ENCODE results near the gene GABARAP. TPM values are rescaled to one million over a fixed set of nuclear protein-coding genes. Genes with fewer than 3 reads are reported as not detected.
A peak's percentile ranks its signal among the peaks of the same experiment; 100 is the strongest.

GABARAP gene
- total RNA-seq, 6 donors from 2014 or later, result 381 to 631 (median 601) TPM

DNA sequence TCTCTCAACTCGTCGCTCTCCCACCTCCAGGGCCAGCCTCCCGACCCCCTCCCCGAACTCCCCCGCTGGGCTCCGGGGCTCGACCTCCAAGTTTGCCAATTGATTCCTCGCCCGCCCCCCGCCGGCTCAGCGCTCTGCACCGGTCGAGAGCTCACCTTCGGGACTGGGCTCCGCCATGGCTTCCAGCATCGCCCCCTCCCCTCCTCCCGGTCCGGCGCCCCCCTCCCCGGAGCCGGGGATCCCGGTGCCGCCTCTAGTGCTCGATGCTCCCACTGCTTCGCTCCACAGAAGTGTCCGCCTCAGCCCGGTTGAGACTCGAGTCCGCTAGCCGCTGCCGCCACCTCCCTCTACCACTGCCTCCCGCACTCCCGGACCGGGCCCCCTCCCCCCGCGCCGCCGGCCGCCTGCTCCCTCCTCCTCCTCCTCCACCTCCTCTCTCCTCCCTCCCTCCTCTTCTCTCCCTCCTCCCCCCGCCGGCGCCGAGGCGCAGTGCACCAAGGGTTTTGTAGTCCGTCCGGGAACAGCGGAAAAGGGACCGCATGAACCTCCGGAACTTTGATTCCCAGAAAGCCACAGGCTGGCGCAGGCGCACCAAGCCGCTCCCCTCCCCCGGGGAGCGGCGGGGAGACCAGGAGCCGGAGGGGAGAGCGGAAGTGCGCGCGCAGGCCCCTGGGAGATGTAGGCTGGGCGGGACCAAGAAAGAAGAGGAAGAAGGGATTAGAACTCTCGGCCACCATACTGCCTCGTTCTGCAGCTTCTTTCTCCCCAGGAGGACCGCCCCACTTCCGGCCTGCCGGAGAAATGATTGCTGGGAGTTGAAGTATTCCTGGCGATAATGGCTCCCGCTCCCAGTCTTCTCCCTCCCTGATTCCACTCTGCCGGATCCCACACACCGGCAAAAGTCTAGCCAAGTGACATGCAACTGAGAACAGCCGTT lies 2.9 kb downstream of the GABARAP start, which contains the start of gene PHF23:
TSS of gene PHF23 (minus strand) at position 367 of the 937 bp plus-strand sequence. CDS start at position 189, 178 bp downstream.
- TF ChIP-seq, protein P1, sequence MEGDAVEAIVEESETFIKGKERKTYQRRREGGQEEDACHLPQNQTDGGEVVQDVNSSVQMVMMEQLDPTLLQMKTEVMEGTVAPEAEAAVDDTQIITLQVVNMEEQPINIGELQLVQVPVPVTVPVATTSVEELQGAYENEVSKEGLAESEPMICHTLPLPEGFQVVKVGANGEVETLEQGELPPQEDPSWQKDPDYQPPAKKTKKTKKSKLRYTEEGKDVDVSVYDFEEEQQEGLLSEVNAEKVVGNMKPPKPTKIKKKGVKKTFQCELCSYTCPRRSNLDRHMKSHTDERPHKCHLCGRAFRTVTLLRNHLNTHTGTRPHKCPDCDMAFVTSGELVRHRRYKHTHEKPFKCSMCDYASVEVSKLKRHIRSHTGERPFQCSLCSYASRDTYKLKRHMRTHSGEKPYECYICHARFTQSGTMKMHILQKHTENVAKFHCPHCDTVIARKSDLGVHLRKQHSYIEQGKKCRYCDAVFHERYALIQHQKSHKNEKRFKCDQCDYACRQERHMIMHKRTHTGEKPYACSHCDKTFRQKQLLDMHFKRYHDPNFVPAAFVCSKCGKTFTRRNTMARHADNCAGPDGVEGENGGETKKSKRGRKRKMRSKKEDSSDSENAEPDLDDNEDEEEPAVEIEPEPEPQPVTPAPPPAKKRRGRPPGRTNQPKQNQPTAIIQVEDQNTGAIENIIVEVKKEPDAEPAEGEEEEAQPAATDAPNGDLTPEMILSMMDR (IDR thresholded peaks at IDR 0.05), result peak in 4 of 6 experiments; percentile 65 to 83 (median 70)
- TF ChIP-seq POLR2AphosphoS5 (IDR thresholded peaks at IDR 0.05) (peak; percentile 86 to 93), EP300 (IDR thresholded peaks at IDR 0.05) (peak in 2 of 4 donors; percentile 51 to 52), POLR2A (IDR thresholded peaks at IDR 0.05) (peak in 2 of 4 donors; percentile 32 to 71)
- DNase-seq (peak; percentile 99 to 100), ATAC-seq (ENCODE audit: low FRiP score in 2 of 2) (peak; percentile 84 to 93)
- peak within 1 kb of the TSS; percentile 96 to 100 (median 97) for H3K27ac ChIP-seq
- H3K27me3 ChIP-seq, result no peaks in the 10 kb centered on the region
- no peaks in the 10 kb centered on the region for H3K9me3 ChIP-seq
- H3K4me3 ChIP-seq, result peak within 1 kb of the TSS; percentile 80 to 99 (median 91)
- peaks cover 26 to 55% (median 43%) of the 10 kb centered on the region in 4 donors for H3K4me1 ChIP-seq
- H3K36me3 ChIP-seq, result peaks cover 0 to 36% (median 27%) of the 10 kb centered on the region in 4 donors
- 0 to 2% methylated on average over 51 to 53 of the region's 72 CpGs for WGBS, 2 donors

DNA sequence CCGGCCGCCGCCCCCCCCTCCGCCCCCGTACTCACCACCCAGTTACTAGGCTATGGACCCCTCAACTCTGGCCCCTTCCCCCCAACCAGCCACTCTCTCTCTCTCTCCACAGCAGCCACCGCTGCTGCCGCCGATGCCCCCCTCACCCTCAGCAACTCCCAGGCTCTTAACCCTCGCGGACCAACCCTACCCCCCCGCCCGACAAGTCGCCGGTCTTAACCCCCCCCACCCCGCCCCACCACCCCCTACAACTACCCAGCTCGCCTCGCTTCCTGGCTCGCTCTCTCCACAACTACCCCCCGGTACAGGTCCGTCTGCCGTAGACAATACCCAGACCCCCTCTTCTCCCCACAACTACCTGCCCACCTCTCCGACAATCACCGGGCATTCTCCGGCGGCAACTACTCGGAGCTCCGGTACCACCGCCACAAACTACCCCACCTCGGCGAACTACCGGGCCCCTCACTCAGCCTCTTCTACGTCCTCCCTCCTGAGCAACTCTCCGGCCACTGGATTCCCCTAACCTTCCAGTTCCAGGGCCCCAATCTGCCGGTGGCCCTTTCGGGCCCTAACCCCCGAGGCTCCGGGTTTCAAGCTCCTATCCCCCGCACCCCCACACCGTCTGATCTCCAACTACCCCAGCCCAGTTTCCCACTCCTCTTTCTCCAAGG lies 3.7 kb downstream of the GABARAP start:
- H3K27ac ChIP-seq, result peak overlapping the region; percentile 90 to 98 (median 97)
- H3K36me3 ChIP-seq, result peaks cover 0 to 29% (median 23%) of the 10 kb centered on the region in 4 donors
- WGBS, 2 donors, result 0 to 1% methylated on average over 28 to 31 of the region's 39 CpGs
- DNase-seq (peak; percentile 33 to 54), ATAC-seq (ENCODE audit: low FRiP score in 2 of 2) (no peak)
- TF ChIP-seq POLR2A (IDR thresholded peaks at IDR 0.05), result no peak
- TF ChIP-seq, protein P1 (IDR thresholded peaks at IDR 0.05), result no peak
- TF ChIP-seq EP300 (IDR thresholded peaks at IDR 0.05), result no peak
- TF ChIP-seq POLR2AphosphoS5 (IDR thresholded peaks at IDR 0.05), result no peak
- H3K4me1 ChIP-seq, result peaks cover 25 to 55% (median 43%) of the 10 kb centered on the region in 4 donors
- H3K4me3 ChIP-seq, result peak overlapping the region; percentile 80 to 99 (median 91)
- H3K9me3 ChIP-seq, result no peaks in the 10 kb centered on the region
- H3K27me3 ChIP-seq, result no peaks in the 10 kb centered on the region

DNA sequence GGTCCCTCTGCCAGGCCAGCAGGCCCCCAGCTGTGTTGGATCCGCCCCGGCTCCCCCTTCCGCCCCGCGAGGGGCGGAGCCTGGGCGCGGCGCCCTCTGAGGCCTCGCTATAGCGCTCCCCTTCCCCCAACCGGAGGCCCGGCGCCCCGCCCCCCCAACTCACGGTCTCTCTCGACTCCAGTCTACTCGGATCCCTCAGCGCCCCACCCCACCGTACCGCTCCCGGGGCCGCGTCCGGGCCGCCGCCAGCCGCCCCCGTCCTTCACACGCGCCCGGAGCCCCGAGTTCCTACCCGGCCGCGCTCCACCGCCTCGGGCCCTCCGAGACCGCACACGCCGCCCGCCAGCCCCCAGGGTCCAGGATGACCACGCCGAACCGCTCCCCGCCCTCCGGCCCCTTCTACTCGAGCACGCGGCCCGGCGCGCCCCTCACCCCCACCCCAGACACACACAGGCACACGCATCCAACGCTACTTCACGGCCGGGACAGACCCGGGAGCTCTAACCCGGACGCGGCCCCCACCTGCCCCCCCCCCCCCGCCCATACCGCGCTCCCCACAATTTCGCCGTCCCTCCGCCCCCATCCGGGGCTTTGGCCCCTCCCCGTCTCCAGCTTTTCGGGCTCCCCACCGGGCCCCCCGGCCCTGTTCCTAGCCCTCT lies 4.4 kb downstream of the GABARAP start:
- ATAC-seq (ENCODE audit: low FRiP score in 2 of 2) (peak in 1 of 2 donors; percentile 36), DNase-seq (peak; percentile 90 to 97)
- TF ChIP-seq POLR2A (IDR thresholded peaks at IDR 0.05) (peak in 1 of 4 donors; percentile 16), POLR2AphosphoS5 (IDR thresholded peaks at IDR 0.05) (no peak), EP300 (IDR thresholded peaks at IDR 0.05) (no peak)
- TF ChIP-seq, protein P1 (IDR thresholded peaks at IDR 0.05), result no peak
- WGBS, 2 donors, result 2 to 3% methylated on average over 6 to 23 of the region's 73 CpGs
- peaks cover 0 to 29% (median 23%) of the 10 kb centered on the region in 4 donors for H3K36me3 ChIP-seq
- no peaks in the 10 kb centered on the region for H3K27me3 ChIP-seq
- H3K4me3 ChIP-seq, result peak overlapping the region; percentile 80 to 99 (median 91)
- no peaks in the 10 kb centered on the region for H3K9me3 ChIP-seq
- peaks cover 29 to 56% (median 45%) of the 10 kb centered on the region in 4 donors for H3K4me1 ChIP-seq
- H3K27ac ChIP-seq, result peak overlapping the region; percentile 90 to 98 (median 97)

DNA sequence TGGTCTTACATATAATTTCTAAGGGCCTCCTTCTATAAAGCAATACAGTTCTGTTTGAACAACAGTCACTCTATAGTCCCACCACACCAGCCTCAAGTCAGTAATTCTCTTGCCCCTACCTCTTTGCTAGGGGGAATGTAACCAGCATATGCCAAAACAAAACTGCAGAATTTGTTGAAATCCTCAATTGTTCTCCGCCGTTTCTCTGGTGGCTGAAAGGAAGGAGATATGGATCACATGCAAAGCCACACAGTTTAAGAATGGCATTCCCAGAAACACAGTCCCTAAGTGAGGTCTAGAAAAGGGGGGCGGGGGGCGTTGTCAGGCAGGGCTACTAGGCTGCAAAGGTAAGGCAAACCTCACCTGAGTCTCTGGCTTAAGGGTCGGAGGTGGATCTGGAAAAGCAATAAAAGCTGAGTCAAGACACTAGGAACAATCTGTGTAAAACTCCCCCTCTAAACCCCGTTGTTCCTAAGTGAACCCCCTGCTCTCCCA lies 4.9 kb downstream of the GABARAP start:
- DNase-seq, result no peak
- H3K36me3 ChIP-seq, result peaks cover 0 to 29% (median 23%) of the 10 kb centered on the region in 4 donors
- no peaks in the 10 kb centered on the region for H3K9me3 ChIP-seq
- no peak for ATAC-seq (ENCODE audit: low FRiP score in 2 of 2)
- TF ChIP-seq POLR2A (IDR thresholded peaks at IDR 0.05) (no peak), POLR2AphosphoS5 (IDR thresholded peaks at IDR 0.05) (no peak), EP300 (IDR thresholded peaks at IDR 0.05) (no peak)
- TF ChIP-seq, protein P1 (IDR thresholded peaks at IDR 0.05), result no peak
- peak overlapping the region; percentile 90 to 98 (median 97) for H3K27ac ChIP-seq
- no peaks in the 10 kb centered on the region for H3K27me3 ChIP-seq
- WGBS, 2 donors, result 23 to 28% methylated on average over 6 of the region's 6 CpGs
- H3K4me1 ChIP-seq, result peaks cover 35 to 61% (median 50%) of the 10 kb centered on the region in 4 donors
- H3K4me3 ChIP-seq, result peak overlapping the region; percentile 80 to 99 (median 91)

Data from upper lobe of left lung (tissue), 6 donors.